ENCODE measurements around the gene ZNF516. TPM values are rescaled to one million over a fixed set of nuclear protein-coding genes. Genes with fewer than 3 reads are reported as not detected.
A peak's percentile ranks its signal among the peaks of the same experiment; 100 is the strongest.

Gene ZNF516
- total and polyA plus RNA-seq, 2 of the 13 experiments (the other 11 are each of a cell fraction or from before 2014, with no cell fraction given), result 16.6 to 18.7 TPM

DNA sequence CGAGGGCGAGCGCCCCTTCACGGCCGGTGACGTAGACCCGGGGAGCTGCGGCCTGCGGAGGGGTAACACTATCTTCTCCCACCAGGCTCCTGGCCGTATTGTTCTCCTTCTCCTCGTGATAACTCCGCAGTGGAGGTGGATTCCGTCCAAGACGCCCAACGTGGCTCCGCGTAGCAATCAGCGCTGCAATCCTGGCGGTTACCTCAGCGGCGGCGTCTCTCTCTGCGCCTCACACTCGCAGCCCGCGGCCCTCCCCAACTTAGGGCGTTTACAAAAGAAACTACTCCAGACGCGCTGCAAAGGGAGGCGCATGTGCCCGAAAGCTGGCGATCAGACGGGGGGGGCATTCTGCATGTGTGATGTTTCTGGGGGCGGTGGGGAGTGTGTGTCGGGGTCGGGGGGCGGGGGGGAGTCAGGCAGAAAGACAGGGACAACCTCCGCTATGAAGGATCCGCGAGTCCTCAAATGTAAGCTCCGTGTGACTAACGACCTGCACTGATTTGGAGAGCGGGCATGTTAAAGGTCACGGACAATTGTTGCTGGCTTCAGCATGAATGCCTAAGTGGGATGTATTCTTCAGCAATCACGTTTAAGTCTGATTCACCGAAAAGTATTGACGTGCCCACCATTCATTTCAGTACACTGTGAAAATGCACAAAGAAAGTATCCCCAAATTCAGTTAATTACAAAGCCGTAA, 1.3 kb upstream of the ZNF516 start (continued):
- TF ChIP-seq ZSCAN31 (CRISPR knock-in tag; IDR thresholded peaks at IDR 0.05; ENCODE audit: low read depth) (no peak), ZFAT (CRISPR knock-in tag; conservative IDR thresholded peaks at IDR 0.05) (no peak), FOSL1 (CRISPR knock-in tag; IDR thresholded peaks at IDR 0.05; ENCODE audit: borderline replicate concordance) (no peak), NR2F6 (IDR thresholded peaks at IDR 0.05) (peak; percentile 28), NR2F6 (CRISPR knock-in tag; IDR thresholded peaks at IDR 0.05) (peak; percentile 57; the same call in 1 of the 2 replicates), ZBTB42 (CRISPR knock-in tag; IDR thresholded peaks at IDR 0.05) (no peak), HOXA3 (CRISPR knock-in tag; IDR thresholded peaks at IDR 0.05) (peak; percentile 55), FOXK1 (CRISPR knock-in tag; IDR thresholded peaks at IDR 0.05; ENCODE audit: borderline replicate concordance, low read depth) (no peak), KLF13 (CRISPR knock-in tag; IDR thresholded peaks at IDR 0.05) (no peak), ZNF121 (CRISPR knock-in tag; IDR thresholded peaks at IDR 0.05) (no peak), SRSF4 (IDR thresholded peaks at IDR 0.05; ENCODE audit: low read depth, low read length, poor library complexity, severe bottlenecking) (no peak), PHB2 (IDR thresholded peaks at IDR 0.05; ENCODE audit: partially characterized antibody) (no peak), JARID2 (CRISPR knock-in tag; IDR thresholded peaks at IDR 0.05; ENCODE audit: insufficient replicate concordance) (no peak), ZSCAN25 (CRISPR knock-in tag; IDR thresholded peaks at IDR 0.05) (no peak)
- TF ChIP-seq, protein P1, sequence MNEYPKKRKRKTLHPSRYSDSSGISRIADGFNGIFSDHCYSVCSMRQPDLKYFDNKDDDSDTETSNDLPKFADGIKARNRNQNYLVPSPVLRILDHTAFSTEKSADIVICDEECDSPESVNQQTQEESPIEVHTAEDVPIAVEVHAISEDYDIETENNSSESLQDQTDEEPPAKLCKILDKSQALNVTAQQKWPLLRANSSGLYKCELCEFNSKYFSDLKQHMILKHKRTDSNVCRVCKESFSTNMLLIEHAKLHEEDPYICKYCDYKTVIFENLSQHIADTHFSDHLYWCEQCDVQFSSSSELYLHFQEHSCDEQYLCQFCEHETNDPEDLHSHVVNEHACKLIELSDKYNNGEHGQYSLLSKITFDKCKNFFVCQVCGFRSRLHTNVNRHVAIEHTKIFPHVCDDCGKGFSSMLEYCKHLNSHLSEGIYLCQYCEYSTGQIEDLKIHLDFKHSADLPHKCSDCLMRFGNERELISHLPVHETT (CRISPR knock-in tag; conservative IDR thresholded peaks at IDR 0.05), result no peak
- TF ChIP-seq, protein P2, sequence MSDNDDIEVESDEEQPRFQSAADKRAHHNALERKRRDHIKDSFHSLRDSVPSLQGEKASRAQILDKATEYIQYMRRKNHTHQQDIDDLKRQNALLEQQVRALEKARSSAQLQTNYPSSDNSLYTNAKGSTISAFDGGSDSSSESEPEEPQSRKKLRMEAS (IDR thresholded peaks at IDR 0.05), result peak; percentile 52; the same call in 1 of the 2 replicates
- TF ChIP-seq, protein P3, sequence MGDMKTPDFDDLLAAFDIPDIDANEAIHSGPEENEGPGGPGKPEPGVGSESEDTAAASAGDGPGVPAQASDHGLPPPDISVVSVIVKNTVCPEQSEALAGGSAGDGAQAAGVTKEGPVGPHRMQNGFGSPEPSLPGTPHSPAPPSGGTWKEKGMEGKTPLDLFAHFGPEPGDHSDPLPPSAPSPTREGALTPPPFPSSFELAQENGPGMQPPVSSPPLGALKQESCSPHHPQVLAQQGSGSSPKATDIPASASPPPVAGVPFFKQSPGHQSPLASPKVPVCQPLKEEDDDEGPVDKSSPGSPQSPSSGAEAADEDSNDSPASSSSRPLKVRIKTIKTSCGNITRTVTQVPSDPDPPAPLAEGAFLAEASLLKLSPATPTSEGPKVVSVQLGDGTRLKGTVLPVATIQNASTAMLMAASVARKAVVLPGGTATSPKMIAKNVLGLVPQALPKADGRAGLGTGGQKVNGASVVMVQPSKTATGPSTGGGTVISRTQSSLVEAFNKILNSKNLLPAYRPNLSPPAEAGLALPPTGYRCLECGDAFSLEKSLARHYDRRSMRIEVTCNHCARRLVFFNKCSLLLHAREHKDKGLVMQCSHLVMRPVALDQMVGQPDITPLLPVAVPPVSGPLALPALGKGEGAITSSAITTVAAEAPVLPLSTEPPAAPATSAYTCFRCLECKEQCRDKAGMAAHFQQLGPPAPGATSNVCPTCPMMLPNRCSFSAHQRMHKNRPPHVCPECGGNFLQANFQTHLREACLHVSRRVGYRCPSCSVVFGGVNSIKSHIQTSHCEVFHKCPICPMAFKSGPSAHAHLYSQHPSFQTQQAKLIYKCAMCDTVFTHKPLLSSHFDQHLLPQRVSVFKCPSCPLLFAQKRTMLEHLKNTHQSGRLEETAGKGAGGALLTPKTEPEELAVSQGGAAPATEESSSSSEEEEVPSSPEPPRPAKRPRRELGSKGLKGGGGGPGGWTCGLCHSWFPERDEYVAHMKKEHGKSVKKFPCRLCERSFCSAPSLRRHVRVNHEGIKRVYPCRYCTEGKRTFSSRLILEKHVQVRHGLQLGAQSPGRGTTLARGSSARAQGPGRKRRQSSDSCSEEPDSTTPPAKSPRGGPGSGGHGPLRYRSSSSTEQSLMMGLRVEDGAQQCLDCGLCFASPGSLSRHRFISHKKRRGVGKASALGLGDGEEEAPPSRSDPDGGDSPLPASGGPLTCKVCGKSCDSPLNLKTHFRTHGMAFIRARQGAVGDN (CRISPR knock-in tag; IDR thresholded peaks at IDR 0.05), result peak; percentile 48; the same call in 1 of the 2 replicates
- TF ChIP-seq, protein P4, sequence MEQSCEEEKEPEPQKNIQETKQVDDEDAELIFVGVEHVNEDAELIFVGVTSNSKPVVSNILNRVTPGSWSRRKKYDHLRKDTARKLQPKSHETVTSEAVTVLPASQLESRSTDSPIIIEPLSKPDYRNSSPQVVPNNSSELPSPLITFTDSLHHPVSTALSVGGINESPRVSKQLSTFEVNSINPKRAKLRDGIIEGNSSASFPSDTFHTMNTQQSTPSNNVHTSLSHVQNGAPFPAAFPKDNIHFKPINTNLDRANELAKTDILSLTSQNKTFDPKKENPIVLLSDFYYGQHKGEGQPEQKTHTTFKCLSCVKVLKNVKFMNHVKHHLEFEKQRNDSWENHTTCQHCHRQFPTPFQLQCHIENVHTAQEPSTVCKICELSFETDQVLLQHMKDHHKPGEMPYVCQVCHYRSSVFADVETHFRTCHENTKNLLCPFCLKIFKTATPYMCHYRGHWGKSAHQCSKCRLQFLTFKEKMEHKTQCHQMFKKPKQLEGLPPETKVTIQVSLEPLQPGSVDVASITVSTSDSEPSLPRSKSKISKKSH (CRISPR knock-in tag; IDR thresholded peaks at IDR 0.05; ENCODE audit: borderline replicate concordance), result no peak
